Adipose tissue (tissue), 3 donors: Measurements from ENCODE around the gene GAK. TPM values are rescaled to one million over a fixed set of nuclear protein-coding genes. Genes with fewer than 3 reads are reported as not detected.

Source experiments
- H3K27ac ChIP-seq: one replicate; pipeline ENCODE4 v1.5.1; 2013; ENCODE audit warnings: low read depth, low read length
- WGBS, 3 donors: extraction: QIAGEN DNeasy Blood & Tissue Kit; methylation state at CpG; one replicate each; pipeline ENCODE4 v1.1.7; 2013; 5-methylcytosine and 5-hydroxymethylcytosine counted together
- polyA plus RNA-seq, 3 donors: library from polyadenylated mRNA; stranded (reverse); fragments of 200-250 nt; gene quantifications; one replicate each; pipeline ENCODE4 v1.2.3, GENCODE V29; 2013
- donor health status: healthy with polysubstance abuse.
- donor health status: Bipolar disorder and iron deficiency.
- donor health status: healthy.

GAK gene
- polyA plus RNA-seq, 3 donors = 75.2 to 90.3 (median 77.5) TPM

GRCh38 chr4:848803-849477 lies 83.2 kb downstream of the GAK start:
- no peak overlapping the region for H3K27ac ChIP-seq
- WGBS, 3 donors = 78 to 88% (median 82%) methylated on average over 27 of the region's 27 CpGs

DNA sequence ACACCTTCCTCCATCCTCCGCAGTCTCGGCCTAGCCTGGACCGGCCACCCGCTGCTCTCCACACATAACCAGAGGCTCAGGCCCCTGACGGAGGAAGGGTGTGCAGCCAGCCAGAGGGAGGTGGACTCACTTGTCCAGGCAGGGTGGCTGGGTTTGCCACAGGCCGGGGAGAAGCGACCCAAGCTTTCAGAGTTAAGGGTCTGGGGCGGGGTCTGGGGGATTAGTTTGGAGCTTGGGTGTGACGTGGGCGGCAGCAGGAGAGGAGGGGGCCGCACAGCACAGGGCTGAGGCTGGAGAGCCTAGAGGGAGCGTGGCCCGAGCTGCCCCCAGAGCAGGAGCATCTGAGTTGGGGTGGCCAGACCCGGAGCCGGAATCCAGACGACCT lies 83.8 kb downstream of the GAK start:
- WGBS, 3 donors = 88 to 90% (median 90%) methylated on average over 16 of the region's 16 CpGs
- H3K27ac ChIP-seq = no peak overlapping the region

DNA sequence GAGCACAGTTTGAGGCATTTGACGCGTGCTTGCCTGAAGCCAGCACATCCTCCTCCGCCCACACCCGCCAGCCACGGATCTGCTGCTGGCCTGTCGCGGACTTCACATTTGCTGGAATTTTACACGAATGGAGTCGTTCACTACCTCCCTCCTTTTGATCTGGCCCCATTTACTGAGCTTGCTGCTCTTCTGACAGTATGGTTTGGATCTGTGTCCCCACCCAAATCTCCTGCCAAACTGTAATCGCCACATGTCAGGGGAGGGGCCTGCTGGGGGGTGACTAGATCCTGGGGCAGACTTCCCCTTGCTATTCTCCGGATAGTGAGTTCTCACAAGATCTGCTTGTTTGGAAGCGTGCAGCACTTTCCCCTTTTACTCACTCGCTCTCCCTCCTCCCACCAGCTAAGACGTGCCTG lies 86.3 kb downstream of the GAK start:
- H3K27ac ChIP-seq = no peak overlapping the region
- WGBS, 3 donors = 51 to 81% (median 55%) methylated on average over 14 of the region's 14 CpGs

DNA sequence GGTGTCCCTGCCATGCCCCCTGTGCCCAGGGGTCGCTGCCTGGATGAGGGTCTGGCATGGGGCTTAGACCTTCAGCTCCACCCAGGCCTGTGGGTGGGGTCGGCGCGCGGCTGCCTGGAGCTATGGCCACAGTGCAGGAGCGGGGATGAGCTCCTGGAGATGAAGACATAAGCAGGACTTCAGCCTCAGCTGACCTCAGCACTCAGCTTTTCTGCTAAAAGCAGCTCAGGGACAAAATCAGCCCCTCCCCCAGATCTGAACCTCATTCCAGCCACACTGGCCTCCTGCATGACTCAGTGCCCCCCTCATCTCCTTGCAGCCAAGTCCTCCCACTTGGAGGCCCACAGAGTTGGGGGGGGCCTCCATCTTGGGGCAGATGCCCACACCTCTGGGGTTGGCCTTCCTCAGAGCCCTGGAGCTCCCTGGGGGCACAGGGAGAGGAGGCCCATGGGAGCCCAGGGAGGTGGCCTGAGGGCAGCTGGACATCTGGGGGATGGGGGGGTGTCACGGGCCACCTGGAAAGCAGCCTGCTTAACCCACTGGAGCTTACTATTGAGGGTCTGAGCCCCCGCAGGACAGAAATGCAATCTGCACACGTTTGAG lies 86.8 kb downstream of the GAK start:
- 33 to 81% (median 57%) methylated on average over 8 to 9 of the region's 9 CpGs for WGBS, 3 donors

DNA sequence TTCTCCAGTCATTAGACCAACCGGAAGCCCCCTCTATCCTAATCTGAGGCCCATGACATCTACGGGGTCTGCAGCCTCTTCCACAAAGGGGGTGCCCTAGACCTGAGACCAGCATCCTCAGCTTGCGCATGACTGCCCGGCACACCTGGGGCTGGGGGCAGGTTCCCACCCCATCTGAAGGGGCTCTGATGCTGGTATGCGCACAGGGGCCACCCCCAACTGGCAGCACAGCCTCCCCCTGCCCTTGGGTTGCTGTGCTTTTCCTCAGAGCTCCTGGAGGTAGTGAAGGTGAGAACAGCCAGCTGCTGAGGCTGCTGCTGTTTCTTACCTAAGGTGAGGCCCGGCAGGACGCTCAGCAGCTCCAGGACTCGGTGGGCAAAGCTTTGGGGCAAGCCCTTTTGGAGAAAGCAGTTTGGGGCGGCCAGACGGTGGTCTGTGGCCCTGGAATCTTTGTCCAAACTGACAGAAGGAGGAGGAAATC lies 87.3 kb downstream of the GAK start:
- WGBS, 3 donors = 90 to 94% (median 91%) methylated on average over 10 of the region's 10 CpGs
- no peak overlapping the region for H3K27ac ChIP-seq

More for the DNA sequence above, 86.8 kb downstream of the GAK start:
- no peak overlapping the region for H3K27ac ChIP-seq

GRCh38 chr4:839675-840443 lies 92.3 kb downstream of the GAK start:
- no peak overlapping the region for H3K27ac ChIP-seq
- 87 to 92% (median 90%) methylated on average over 4 of the region's 4 CpGs for WGBS, 3 donors

GRCh38 chr4:837772-838171 lies 94.3 kb downstream of the GAK start:
- 86 to 100% (median 92%) methylated on average over 1 of the region's 1 CpG for WGBS, 3 donors
- H3K27ac ChIP-seq = no peak overlapping the region

GRCh38 chr4:836750-837301 lies 95.3 kb downstream of the GAK start:
- WGBS, 3 donors = 58 to 89% (median 88%) methylated on average over 17 to 22 of the region's 22 CpGs
- H3K27ac ChIP-seq = no peak overlapping the region

DNA sequence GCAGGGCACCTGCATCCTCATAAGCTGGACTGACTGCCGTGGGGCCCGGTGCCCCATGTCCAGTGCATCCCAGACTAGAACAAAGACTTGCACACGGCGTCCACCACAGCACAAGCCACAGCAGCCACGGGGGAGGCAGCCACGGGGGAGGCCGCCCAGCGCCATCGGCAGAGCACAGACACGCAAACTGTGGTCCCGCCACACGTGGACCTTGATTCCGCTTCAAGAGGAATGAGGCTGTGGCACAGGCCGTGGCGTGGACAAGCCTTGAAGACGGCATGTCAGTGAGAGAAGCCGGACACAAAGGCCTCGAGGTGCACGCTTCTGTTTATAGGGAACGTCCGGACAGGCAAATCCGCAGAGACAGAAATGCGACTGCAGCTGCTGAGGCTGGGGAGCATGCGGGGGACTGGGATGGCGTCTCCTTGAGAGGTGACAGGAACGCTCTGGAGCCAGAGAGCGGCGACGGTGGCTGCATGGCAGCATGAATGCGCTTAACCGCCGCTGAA lies 96.1 kb downstream of the GAK start:
- WGBS, 3 donors = 92 to 96% (median 92%) methylated on average over 32 of the region's 32 CpGs
- no peak overlapping the region for H3K27ac ChIP-seq

DNA sequence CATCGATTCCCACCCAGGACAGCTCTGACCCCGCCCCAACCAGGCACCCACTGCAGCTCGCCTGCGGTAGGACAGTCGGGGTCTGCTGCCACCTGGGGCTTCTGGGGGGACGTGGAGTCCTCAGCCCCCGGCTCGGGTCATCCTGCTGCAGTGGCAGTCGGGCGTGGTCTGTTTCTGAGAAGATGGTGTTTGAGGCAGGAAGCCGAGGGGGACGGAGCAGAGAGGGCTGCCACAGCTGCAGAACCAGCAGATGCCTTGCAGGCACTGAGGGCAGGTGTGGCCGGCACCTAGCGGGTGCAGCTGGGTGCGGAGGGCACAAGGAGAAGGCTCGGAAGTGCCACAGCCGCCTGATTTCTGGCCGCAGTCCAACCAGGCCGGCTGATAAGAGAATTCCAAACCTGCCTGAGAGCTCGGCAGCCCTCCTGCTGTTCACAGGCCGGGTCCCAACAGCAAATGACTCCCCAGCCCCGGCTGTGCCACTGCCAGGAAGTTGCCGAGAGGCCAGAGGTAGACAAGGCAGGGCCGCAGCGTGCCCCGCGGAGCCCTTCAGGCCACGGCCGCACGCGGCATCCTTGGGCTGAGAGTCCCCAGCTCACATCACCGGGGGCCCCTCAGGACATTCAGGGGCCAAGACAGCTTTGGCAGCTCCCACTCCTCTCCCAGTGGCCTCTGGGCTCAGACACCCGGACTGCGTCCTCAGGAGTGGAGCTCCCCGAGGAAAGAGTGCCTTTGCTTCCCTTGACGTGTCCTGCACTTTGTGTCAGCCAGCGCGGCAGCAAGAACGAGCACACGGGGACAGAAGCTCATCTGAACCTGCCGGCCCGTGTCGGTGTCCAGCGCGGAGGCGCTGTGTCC lies 96.7 kb downstream of the GAK start:
- no peak overlapping the region for H3K27ac ChIP-seq
- WGBS, 3 donors = 60 to 86% (median 84%) methylated on average over 45 to 46 of the region's 46 CpGs

DNA sequence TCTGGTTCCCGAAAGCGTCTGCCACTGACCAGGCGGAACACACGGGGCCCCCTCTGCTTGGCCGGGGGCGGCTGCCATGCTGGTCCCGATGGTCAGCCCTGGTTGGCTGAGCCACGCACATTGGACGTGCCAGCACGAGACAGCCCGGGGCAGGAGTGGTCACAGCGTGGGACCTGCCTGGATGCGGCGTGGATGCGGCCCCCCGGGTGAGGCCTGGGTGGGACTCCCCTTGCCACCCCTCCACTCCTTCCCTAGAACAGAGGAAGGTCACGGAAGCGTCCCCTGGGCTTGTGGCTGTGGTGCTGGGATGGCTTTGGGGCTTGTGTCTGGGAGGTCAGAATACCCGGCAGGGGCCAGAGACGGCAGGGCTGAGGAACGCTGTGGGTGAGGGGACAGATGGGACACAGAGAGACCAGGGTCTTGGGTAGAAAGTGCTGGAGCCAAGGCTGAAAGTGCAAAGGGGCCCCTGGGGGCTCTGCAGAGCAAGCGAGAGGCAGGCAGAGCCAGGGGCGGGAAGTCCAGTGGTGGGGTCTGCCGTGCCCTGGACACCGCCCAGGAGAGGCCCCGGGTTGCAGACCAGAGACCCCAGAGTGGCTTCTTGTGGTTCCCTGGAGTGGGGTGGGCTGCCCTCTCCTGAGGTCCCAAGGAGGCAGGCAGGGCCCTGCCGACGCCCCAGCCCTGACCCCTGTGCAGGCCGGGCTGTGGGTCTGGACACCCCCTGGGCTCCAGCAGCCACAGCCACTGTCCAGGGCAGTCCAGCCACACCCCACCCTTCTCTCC lies 97.6 kb downstream of the GAK start:
- 80 to 85% (median 81%) methylated on average over 26 to 29 of the region's 29 CpGs for WGBS, 3 donors
- no peak overlapping the region for H3K27ac ChIP-seq

DNA sequence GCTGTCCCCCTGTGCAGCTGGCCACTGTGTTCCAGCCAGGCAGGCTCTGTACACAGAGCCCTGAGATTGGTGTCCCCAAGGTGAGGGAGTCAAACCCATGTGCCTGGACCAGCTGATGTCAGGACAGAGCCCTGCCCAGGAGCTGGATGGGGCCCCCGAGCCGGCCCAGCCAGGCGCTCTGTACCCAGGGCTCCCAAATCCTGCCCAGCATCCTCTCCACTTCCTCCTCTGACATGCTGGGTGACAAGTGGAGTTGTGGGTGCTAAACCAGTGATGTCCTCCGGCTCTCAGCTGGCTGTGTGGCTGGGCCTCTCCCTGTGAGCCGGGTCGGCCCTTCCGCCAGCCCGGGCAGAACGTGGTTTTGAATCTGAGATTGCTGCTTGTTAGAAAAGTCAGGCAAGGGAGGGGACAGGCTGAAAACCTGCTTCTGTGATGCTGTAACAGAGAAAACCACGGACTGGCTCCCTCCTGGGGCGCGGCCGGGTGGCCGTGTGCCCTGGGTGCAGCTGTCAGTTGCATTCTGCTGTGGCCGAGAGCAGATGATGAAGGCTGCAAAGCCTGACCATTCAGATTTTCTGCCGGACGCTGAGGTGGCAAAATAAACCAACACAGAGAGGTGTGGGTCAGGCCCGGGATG lies 98.3 kb downstream of the GAK start:
- H3K27ac ChIP-seq = no peak overlapping the region
- 65 to 75% (median 71%) methylated on average over 16 to 18 of the region's 18 CpGs for WGBS, 3 donors

- WGBS, 3 donors = 47 to 69% (median 50%) methylated on average over 10 of the region's 10 CpGs
These were observed 99.0 kb downstream of the GAK start for GRCh38 chr4:833156-833555.

DNA sequence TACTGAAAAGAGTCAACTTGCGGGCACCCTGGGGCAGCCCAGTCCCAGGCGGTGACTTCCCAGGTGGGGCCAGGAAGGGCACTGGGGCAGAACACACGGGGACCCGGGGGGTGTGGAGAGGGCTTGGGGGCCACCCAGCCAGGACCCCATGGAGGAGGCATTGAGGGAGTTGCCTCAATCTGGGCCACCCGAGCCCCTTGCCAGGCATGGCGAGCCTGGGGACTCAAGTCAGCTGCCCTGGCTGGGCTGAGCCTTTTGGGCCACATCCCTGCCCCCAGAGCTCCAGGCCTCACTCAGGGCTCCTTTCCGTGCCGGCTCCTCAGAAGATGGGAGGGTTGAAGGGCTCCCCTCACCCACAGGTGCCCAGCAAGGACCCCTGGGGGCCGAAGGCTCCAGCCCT lies 99.6 kb downstream of the GAK start:
- WGBS, 3 donors = 92 to 95% (median 92%) methylated on average over 9 of the region's 9 CpGs
- H3K27ac ChIP-seq = no peak overlapping the region

More at GRCh38 chr4:833156-833555, 99.0 kb downstream of the GAK start:
- H3K27ac ChIP-seq = no peak overlapping the region

GRCh38 chr4:832108-832507 lies 100.0 kb downstream of the GAK start:
- WGBS, 3 donors = 88 to 95% (median 94%) methylated on average over 6 to 7 of the region's 7 CpGs
- no peak overlapping the region for H3K27ac ChIP-seq

DNA sequence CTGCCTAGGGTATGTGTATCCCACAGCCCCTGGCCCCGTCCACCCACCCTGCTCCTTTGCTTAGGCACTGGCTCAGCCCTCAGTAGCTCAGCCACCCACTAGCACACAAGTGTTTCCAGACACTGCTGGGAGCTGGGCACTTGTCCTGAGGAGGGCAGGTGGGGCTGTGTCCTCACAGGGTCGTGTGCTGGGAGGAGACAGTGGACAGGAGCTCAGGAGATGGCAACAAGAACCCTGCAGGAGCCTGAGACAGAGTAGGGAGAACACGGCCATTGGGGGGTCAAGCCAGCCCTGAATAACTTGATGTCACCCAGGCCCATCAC lies 100.7 kb downstream of the GAK start:
- 59 to 85% (median 69%) methylated on average over 3 of the region's 3 CpGs for WGBS, 3 donors

More for the DNA sequence above, 100.7 kb downstream of the GAK start:
- no peak overlapping the region for H3K27ac ChIP-seq
